ENCODE data around the gene FLRT2. TPM values are rescaled to one million over a fixed set of nuclear protein-coding genes. Genes with fewer than 3 reads are reported as not detected.

FLRT2 gene
- total RNA-seq, 4 donors from 2014 or later = 3.4 to 7.0 (median 4.0) TPM

DNA sequence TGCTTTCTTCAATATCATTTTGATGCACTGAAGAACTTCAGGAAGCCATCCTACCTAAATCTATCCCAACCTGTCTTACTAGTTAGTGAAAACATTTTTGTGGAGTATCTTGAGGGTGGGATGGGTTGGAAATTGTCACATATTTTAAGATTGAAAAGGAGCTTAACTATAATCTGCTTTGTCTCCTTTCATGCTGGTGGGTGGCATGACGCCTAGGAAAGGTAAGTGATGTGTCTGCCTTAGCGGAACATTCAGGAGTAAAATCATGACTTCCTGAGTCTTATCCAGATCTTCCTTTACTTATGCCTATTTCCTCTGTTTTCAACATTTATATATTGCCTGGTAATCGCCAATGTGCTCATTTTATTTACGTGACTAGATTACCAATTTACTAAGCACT is 74.1 kb downstream of the FLRT2 start:
- in situ Hi-C loops (cut with MboI; ENCODE audit: low pct_ligation_motif_present in 1 of 4, low pct_unique_long_range_greater_than_20kb in 1 of 4, low sequenced_read_pairs in 3 of 4) (no loop called here), intact Hi-C loops (cut with DNase I; ENCODE audit: low total_unique reads) (no loop called here)
- no peaks in the 10 kb centered on the region for H3K9me3 ChIP-seq
- DNase-seq = no peak
- TF ChIP-seq POLR2AphosphoS5 (IDR thresholded peaks at IDR 0.05) = no peak
- TF ChIP-seq, protein P1, sequence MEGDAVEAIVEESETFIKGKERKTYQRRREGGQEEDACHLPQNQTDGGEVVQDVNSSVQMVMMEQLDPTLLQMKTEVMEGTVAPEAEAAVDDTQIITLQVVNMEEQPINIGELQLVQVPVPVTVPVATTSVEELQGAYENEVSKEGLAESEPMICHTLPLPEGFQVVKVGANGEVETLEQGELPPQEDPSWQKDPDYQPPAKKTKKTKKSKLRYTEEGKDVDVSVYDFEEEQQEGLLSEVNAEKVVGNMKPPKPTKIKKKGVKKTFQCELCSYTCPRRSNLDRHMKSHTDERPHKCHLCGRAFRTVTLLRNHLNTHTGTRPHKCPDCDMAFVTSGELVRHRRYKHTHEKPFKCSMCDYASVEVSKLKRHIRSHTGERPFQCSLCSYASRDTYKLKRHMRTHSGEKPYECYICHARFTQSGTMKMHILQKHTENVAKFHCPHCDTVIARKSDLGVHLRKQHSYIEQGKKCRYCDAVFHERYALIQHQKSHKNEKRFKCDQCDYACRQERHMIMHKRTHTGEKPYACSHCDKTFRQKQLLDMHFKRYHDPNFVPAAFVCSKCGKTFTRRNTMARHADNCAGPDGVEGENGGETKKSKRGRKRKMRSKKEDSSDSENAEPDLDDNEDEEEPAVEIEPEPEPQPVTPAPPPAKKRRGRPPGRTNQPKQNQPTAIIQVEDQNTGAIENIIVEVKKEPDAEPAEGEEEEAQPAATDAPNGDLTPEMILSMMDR (IDR thresholded peaks at IDR 0.05) = no peak
- TF ChIP-seq POLR2A (IDR thresholded peaks at IDR 0.05) = no peak
- no peak for TF ChIP-seq EP300 (IDR thresholded peaks at IDR 0.05; ENCODE audit: low read depth)
- H3K36me3 ChIP-seq = no peaks in the 10 kb centered on the region
- no peak overlapping the region for H3K4me3 ChIP-seq
- 91 to 97% methylated on average over 4 of the region's 4 CpGs for WGBS, 2 donors (ENCODE audit: low coverage in 1 of 2)
- no peaks in the 10 kb centered on the region for H3K27me3 ChIP-seq
- H3K27ac ChIP-seq = no peak overlapping the region
- no peaks in the 10 kb centered on the region for H3K4me1 ChIP-seq

DNA sequence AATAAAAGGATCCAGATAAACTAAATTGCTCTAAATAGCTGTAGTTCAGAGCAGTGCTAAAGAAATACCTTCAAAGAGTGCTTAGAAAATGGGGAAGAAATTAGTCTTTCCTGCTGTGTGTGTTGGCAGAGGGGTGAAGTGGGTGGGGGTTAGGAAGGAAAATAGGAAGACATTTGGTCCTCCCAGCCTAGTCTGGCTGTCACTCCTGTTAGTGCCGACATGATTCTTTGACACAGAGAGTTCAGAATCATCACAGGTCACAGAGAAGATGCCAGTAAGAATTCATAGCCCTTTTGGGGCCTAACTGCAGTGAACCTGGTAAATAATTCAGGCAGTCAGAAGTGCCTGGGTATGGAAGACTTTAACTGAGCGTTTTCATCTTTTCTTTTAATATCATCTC is 74.8 kb downstream of the FLRT2 start:
- no peaks in the 10 kb centered on the region for H3K36me3 ChIP-seq
- in situ Hi-C loops (cut with MboI; ENCODE audit: low pct_ligation_motif_present in 1 of 4, low pct_unique_long_range_greater_than_20kb in 1 of 4, low sequenced_read_pairs in 3 of 4) = no loop called here
- no peak for DNase-seq
- H3K27ac ChIP-seq = no peak overlapping the region
- no peaks in the 10 kb centered on the region for H3K9me3 ChIP-seq
- H3K4me3 ChIP-seq = no peak overlapping the region
- no peaks in the 10 kb centered on the region for H3K27me3 ChIP-seq
- no peak for TF ChIP-seq POLR2AphosphoS5 (IDR thresholded peaks at IDR 0.05)
- TF ChIP-seq POLR2A (IDR thresholded peaks at IDR 0.05) = no peak
- no peak for TF ChIP-seq EP300 (IDR thresholded peaks at IDR 0.05; ENCODE audit: low read depth)
- TF ChIP-seq, protein P1 (IDR thresholded peaks at IDR 0.05) = no peak
- H3K4me1 ChIP-seq = no peaks in the 10 kb centered on the region
- WGBS, 2 donors (ENCODE audit: low coverage in 1 of 2) = 37 to 43% methylated on average over 2 of the region's 2 CpGs
- intact Hi-C loops (cut with DNase I; ENCODE audit: low total_unique reads) = no loop called here

DNA sequence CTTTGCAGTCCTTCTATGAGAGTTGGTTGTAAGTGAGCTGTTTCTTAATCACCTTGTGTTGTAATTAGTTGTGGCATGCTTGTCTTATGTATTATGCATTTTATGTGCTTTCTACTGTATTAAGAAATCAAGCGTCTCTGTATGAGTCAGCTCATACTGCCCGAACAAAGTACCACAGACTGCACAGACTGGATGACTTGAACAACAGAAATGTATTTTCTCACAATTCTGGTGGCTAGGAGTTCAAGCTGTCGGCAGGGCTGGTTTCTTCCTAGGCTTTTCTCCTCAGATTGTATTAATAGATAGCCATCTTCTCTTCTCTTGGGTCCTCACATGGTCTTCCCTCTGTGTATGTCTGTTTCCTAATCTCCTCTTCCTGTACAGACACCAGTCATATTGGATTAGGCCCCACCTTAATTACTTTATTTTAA is 77.7 kb downstream of the FLRT2 start:
- no peaks in the 10 kb centered on the region for H3K36me3 ChIP-seq
- H3K4me1 ChIP-seq = no peaks in the 10 kb centered on the region
- H3K27ac ChIP-seq = no peak overlapping the region
- TF ChIP-seq POLR2A (IDR thresholded peaks at IDR 0.05) (no peak), POLR2AphosphoS5 (IDR thresholded peaks at IDR 0.05) (no peak), EP300 (IDR thresholded peaks at IDR 0.05; ENCODE audit: low read depth) (no peak)
- TF ChIP-seq, protein P1 (IDR thresholded peaks at IDR 0.05) = no peak
- WGBS, 2 donors (ENCODE audit: low coverage in 1 of 2) = 61 to 75% methylated on average over 3 of the region's 3 CpGs
- no peaks in the 10 kb centered on the region for H3K9me3 ChIP-seq
- in situ Hi-C loops (cut with MboI; ENCODE audit: low pct_ligation_motif_present in 1 of 4, low pct_unique_long_range_greater_than_20kb in 1 of 4, low sequenced_read_pairs in 3 of 4) = no loop called here
- H3K4me3 ChIP-seq = no peak overlapping the region
- intact Hi-C loops (cut with DNase I; ENCODE audit: low total_unique reads) = no loop called here
- H3K27me3 ChIP-seq = no peaks in the 10 kb centered on the region
- no peak for DNase-seq

DNA sequence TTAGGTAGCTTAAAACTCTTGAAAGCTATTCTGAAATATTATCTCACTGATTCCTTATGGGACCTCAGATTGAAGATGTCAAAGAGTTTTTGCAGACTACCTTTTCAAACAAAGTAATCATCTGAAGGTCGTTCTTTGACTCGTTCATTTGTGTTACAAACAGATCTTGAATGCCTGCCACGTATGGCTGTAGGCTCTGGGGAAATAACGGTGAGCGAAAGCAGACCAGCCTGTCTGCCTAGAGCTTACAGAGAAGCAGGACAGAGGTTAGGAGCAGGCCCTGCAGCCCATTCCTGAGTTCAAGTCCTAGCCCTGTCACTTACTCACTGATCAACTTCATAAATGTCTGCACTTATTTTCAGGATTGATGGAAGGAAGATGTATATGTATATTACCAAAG is 83.6 kb downstream of the FLRT2 start:
- Histone ChIP-seq H3K4me3 (no peak overlapping the region), H3K4me1 (no peaks in the 10 kb centered on the region), H3K9me3 (no peaks in the 10 kb centered on the region), H3K27me3 (no peaks in the 10 kb centered on the region), H3K36me3 (no peaks in the 10 kb centered on the region), H3K27ac (no peak overlapping the region)
- DNase-seq = no peak
- no peak for TF ChIP-seq POLR2AphosphoS5 (IDR thresholded peaks at IDR 0.05)
- no peak for TF ChIP-seq EP300 (IDR thresholded peaks at IDR 0.05; ENCODE audit: low read depth)
- TF ChIP-seq, protein P1 (IDR thresholded peaks at IDR 0.05) = no peak
- no peak for TF ChIP-seq POLR2A (IDR thresholded peaks at IDR 0.05)
- intact Hi-C loops (cut with DNase I; ENCODE audit: low total_unique reads) (no loop called here), in situ Hi-C loops (cut with MboI; ENCODE audit: low pct_ligation_motif_present in 1 of 4, low pct_unique_long_range_greater_than_20kb in 1 of 4, low sequenced_read_pairs in 3 of 4) (no loop called here)
- 64% methylated on average over 5 of the region's 5 CpGs; no CpG with 5 or more reads in 1 of the 2 donors for WGBS, 2 donors (ENCODE audit: low coverage in 1 of 2)
